ENCODE data around the gene C3AR1.
"Not testable (repeated sequence)": the region's sequence is repeated elsewhere in the genome, so short reads cannot be mapped to it uniquely, and the experiment has no call there.

The C3AR1 gene
- 3.0 reads per million, percentile 10 among the genes with 10 or more reads in this experiment for total RNA-seq

- DNase-seq: peak; percentile 48
Measured at GRCh38 chr12:8065991-8066594, at the start of gene C3AR1. C3AR1 (minus strand) TSS chr12:8066359; CDS start chr12:8060185, 6,174 bp downstream.

- not testable (repeated sequence) for DNase-seq
Measured at GRCh38 chr12:8113117-8113516, 47.0 kb upstream of the C3AR1 start.

GRCh38 chr12:8108808-8109398 lies 42.7 kb upstream of the C3AR1 start:
- DNase-seq: peak; percentile 70

GRCh38 chr12:8099235-8099634 lies 33.1 kb upstream of the C3AR1 start:
- DNase-seq: no peak

GRCh38 chr12:8096281-8096915 lies 30.2 kb upstream of the C3AR1 start:
- DNase-seq: no peak

GRCh38 chr12:8093291-8093690 lies 27.1 kb upstream of the C3AR1 start:
- DNase-seq: no peak

- DNase-seq: no peak
Measured at GRCh38 chr12:8089716-8090115, 23.6 kb upstream of the C3AR1 start.

GRCh38 chr12:8089277-8089676 lies 23.1 kb upstream of the C3AR1 start:
- not testable (repeated sequence) for DNase-seq

- peak; percentile 9 for DNase-seq
Measured at GRCh38 chr12:8088574-8088973, 22.4 kb upstream of the C3AR1 start.

GRCh38 chr12:8087666-8088065 lies 21.5 kb upstream of the C3AR1 start:
- DNase-seq: no peak

GRCh38 chr12:8084351-8084750 lies 18.2 kb upstream of the C3AR1 start:
- DNase-seq: not testable (repeated sequence)

- no peak for DNase-seq
Measured at GRCh38 chr12:8082808-8083100, 16.6 kb upstream of the C3AR1 start.

GRCh38 chr12:8081251-8081920 lies 15.2 kb upstream of the C3AR1 start:
- DNase-seq: peak; percentile 14

GRCh38 chr12:8080120-8080519 lies 14.0 kb upstream of the C3AR1 start:
- no peak for DNase-seq

- DNase-seq: no peak
Measured at GRCh38 chr12:8078916-8079315, 12.8 kb upstream of the C3AR1 start.

GRCh38 chr12:8078398-8078797 lies 12.2 kb upstream of the C3AR1 start:
- peak; percentile 52 for DNase-seq

GRCh38 chr12:8077207-8077606 lies 11.0 kb upstream of the C3AR1 start:
- DNase-seq: no peak

- no peak for DNase-seq
Measured at GRCh38 chr12:8076366-8076765, 10.2 kb upstream of the C3AR1 start.

- DNase-seq: no peak
Measured at GRCh38 chr12:8075935-8076334, 9.8 kb upstream of the C3AR1 start.

GRCh38 chr12:8071820-8072219 lies 5.7 kb upstream of the C3AR1 start:
- DNase-seq: not testable (repeated sequence)

- no peak for DNase-seq
Measured at GRCh38 chr12:8069582-8069981, 3.4 kb upstream of the C3AR1 start.

GRCh38 chr12:8064131-8064530 lies 2.0 kb downstream of the C3AR1 start:
- DNase-seq: no peak

- DNase-seq: no peak
Measured at GRCh38 chr12:8058506-8058905, 7.7 kb downstream of the C3AR1 start.

GRCh38 chr12:8057839-8058238 lies 8.3 kb downstream of the C3AR1 start:
- DNase-seq: no peak

All from effector CD4-positive, alpha-beta T cell (primary cell).